ENCODE data around the gene KIF15.
A peak's percentile ranks its signal among the peaks of the same experiment; 100 is the strongest.

Gene KIF15

GRCh38 chr3:44762690-44763089, 1.1 kb downstream of the KIF15 start:
- no peak overlapping the region for H3K4me3 ChIP-seq (IDR thresholded peaks at IDR 0.05; ENCODE audit: insufficient read depth, low read depth, low read length)
- no peaks in the 10 kb centered on the region for H3K36me3 ChIP-seq (ENCODE audit: insufficient read depth)
- H3K27ac ChIP-seq = peak overlapping the region; percentile 78; the same call in 1 of the 2 replicates
- peak overlapping the region; percentile 86 for H3K9ac ChIP-seq
- peak overlapping the region; percentile 59 for H2AFZ ChIP-seq (ENCODE audit: low read depth)
- peak overlapping the region; percentile 46 for H3K4me2 ChIP-seq
- no peaks in the 10 kb centered on the region for H3K4me1 ChIP-seq (ENCODE audit: low read depth, poor library complexity, severe bottlenecking)
- H3K27me3 ChIP-seq (ENCODE audit: insufficient read depth, low read depth) = no peaks in the 10 kb centered on the region
- H4K20me1 ChIP-seq (ENCODE audit: insufficient read depth) = no peaks in the 10 kb centered on the region
- TF ChIP-seq CTCF (conservative IDR thresholded peaks at IDR 0.05; ENCODE audit: low read depth, low read length) = no peak
- peaks cover 50% of the 10 kb centered on the region for H3K79me2 ChIP-seq (ENCODE audit: insufficient read depth, low read depth)

DNA sequence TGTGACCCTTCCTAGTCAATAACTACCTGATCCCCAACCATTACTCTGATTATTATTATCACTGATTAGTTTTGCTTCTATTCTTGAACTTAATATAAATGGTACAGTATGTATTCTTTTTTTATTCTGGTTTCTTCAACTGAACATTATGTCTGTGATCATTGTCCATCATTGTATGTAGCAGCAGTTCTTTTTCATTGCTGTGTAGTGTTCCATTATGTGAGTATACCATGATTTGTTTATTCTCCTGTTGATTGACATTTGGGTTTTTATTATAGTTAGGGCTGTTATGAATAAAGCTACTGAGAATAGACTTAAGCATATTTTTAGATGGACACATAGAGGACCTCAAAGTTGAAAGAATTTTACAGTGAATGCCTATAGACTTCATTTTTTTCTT, 2.7 kb downstream of the KIF15 start:
- Histone ChIP-seq H3K36me3 (ENCODE audit: insufficient read depth) (no peaks in the 10 kb centered on the region), H2AFZ (ENCODE audit: low read depth) (no peak overlapping the region), H4K20me1 (ENCODE audit: insufficient read depth) (no peaks in the 10 kb centered on the region), H3K4me3 (IDR thresholded peaks at IDR 0.05; ENCODE audit: insufficient read depth, low read depth, low read length) (no peak overlapping the region), H3K4me2 (no peak overlapping the region), H3K79me2 (ENCODE audit: insufficient read depth, low read depth) (peaks cover 46% of the 10 kb centered on the region), H3K9ac (no peak overlapping the region), H3K4me1 (ENCODE audit: low read depth, poor library complexity, severe bottlenecking) (no peaks in the 10 kb centered on the region), H3K27me3 (ENCODE audit: insufficient read depth, low read depth) (no peaks in the 10 kb centered on the region), H3K27ac (no peak overlapping the region)
- TF ChIP-seq CTCF (conservative IDR thresholded peaks at IDR 0.05; ENCODE audit: low read depth, low read length) = no peak

DNA sequence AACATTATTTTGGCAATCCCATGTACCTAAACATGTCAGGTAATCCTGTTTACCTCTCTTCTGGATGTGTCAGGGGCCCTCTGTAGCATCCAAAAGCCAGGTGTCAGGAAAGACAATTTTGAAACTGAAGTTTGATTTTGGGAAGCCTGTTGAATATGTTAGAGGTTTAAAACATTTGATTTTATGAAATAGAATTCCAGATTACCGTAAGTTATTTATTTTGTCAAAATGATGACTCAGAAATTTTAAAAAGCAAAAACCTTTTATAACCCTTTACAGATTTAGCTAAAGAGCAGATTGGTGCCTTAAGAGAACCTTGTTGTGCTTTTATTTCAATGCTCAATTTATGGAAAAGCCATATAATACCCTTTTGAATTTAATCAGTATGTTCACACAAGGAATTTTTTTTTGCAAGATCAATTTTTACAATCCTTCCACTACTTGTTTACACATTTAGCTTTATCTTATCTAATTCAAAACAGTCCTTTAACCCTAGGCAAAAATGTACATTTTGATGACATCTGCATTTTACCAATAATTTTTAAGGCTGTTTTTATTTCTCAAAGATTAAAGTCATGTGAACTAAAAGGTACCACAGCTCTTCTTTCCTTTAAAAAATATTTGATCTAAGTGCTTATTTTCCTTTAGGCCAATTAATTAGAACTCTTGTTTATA, 10.0 kb downstream of the KIF15 start:
- H3K36me3 ChIP-seq (ENCODE audit: insufficient read depth) = no peaks in the 10 kb centered on the region
- no peaks in the 10 kb centered on the region for H3K4me1 ChIP-seq (ENCODE audit: low read depth, poor library complexity, severe bottlenecking)
- no peak overlapping the region for H3K4me3 ChIP-seq (IDR thresholded peaks at IDR 0.05; ENCODE audit: insufficient read depth, low read depth, low read length)
- TF ChIP-seq CTCF (conservative IDR thresholded peaks at IDR 0.05; ENCODE audit: low read depth, low read length) = no peak
- no peak overlapping the region for H3K4me2 ChIP-seq
- no peaks in the 10 kb centered on the region for H3K27me3 ChIP-seq (ENCODE audit: insufficient read depth, low read depth)
- H3K79me2 ChIP-seq (ENCODE audit: insufficient read depth, low read depth) = peaks cover 15% of the 10 kb centered on the region; the same call in 1 of the 2 replicates
- H3K27ac ChIP-seq = no peak overlapping the region
- no peak overlapping the region for H2AFZ ChIP-seq (ENCODE audit: low read depth)
- H3K9ac ChIP-seq = no peak overlapping the region
- no peaks in the 10 kb centered on the region for H4K20me1 ChIP-seq (ENCODE audit: insufficient read depth)

DNA sequence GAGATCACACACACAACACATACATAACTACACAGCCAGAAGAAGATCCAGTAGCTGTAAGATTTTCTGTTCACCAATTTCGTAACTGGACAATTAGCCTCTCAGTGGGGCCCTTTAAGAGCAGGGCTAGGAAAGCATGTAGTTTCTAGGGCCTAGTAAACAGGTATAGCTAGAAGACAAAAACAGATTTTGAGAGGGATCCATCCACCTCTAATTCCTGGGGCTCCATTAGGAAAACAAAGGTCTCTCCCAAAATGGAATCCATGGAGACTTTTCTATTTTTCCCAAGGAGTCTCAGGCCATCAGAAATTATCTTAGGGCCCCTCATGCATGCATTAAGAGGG, 10.5 kb downstream of the KIF15 start:
- no peaks in the 10 kb centered on the region for H3K36me3 ChIP-seq (ENCODE audit: insufficient read depth)
- no peak overlapping the region for H3K4me2 ChIP-seq
- H3K27me3 ChIP-seq (ENCODE audit: insufficient read depth, low read depth) = no peaks in the 10 kb centered on the region
- no peaks in the 10 kb centered on the region for H3K4me1 ChIP-seq (ENCODE audit: low read depth, poor library complexity, severe bottlenecking)
- peaks cover 15% of the 10 kb centered on the region; the same call in 1 of the 2 replicates for H3K79me2 ChIP-seq (ENCODE audit: insufficient read depth, low read depth)
- no peak overlapping the region for H3K4me3 ChIP-seq (IDR thresholded peaks at IDR 0.05; ENCODE audit: insufficient read depth, low read depth, low read length)
- H2AFZ ChIP-seq (ENCODE audit: low read depth) = no peak overlapping the region
- H3K9ac ChIP-seq = no peak overlapping the region
- no peak for TF ChIP-seq CTCF (conservative IDR thresholded peaks at IDR 0.05; ENCODE audit: low read depth, low read length)
- no peak overlapping the region for H3K27ac ChIP-seq
- H4K20me1 ChIP-seq (ENCODE audit: insufficient read depth) = no peaks in the 10 kb centered on the region
